ENCODE measurements around the gene HTR1E. TPM values are rescaled to one million over a fixed set of nuclear protein-coding genes. Genes with fewer than 3 reads are reported as not detected.

The HTR1E gene
- total RNA-seq, 1 donor from 2014 or later, result not detected

- H3K4me3 ChIP-seq, result no peak overlapping the region
- no peak for DNase-seq
- H3K27me3 ChIP-seq (ENCODE audit: low read depth), result no peaks in the 10 kb centered on the region
- ATAC-seq, result no peak
- no peak for TF ChIP-seq CTCF (IDR thresholded peaks at IDR 0.05)
- H3K9me3 ChIP-seq, result no peaks in the 10 kb centered on the region
- H3K27ac ChIP-seq, result no peak overlapping the region
- H3K36me3 ChIP-seq, result no peaks in the 10 kb centered on the region
- no peaks in the 10 kb centered on the region for H3K4me1 ChIP-seq
- intact Hi-C loops (cut with DNase I), result no loop called here
These were observed 89.7 kb downstream of the HTR1E start for GRCh38 chr6:87027021-87027420.

GRCh38 chr6:87029711-87030314, 92.5 kb downstream of the HTR1E start:
- Histone ChIP-seq H3K27me3 (ENCODE audit: low read depth) (no peaks in the 10 kb centered on the region), H3K4me1 (no peaks in the 10 kb centered on the region), H3K9me3 (no peaks in the 10 kb centered on the region), H3K36me3 (no peaks in the 10 kb centered on the region), H3K27ac (no peak overlapping the region), H3K4me3 (no peak overlapping the region)
- intact Hi-C loops (cut with DNase I), result no loop called here
- peak; percentile 43 for TF ChIP-seq CTCF (IDR thresholded peaks at IDR 0.05)
- ATAC-seq, result no peak
- DNase-seq, result no peak

GRCh38 chr6:87040729-87041128, 103.4 kb downstream of the HTR1E start:
- H3K36me3 ChIP-seq, result no peaks in the 10 kb centered on the region
- no peak overlapping the region for H3K4me3 ChIP-seq
- ATAC-seq, result no peak
- no peak overlapping the region for H3K27ac ChIP-seq
- TF ChIP-seq CTCF (IDR thresholded peaks at IDR 0.05), result no peak
- no peak for DNase-seq
- no peaks in the 10 kb centered on the region for H3K4me1 ChIP-seq
- H3K9me3 ChIP-seq, result no peaks in the 10 kb centered on the region
- intact Hi-C loops (cut with DNase I), result no loop called here
- no peaks in the 10 kb centered on the region for H3K27me3 ChIP-seq (ENCODE audit: low read depth)

GRCh38 chr6:87045521-87046075, 108.3 kb downstream of the HTR1E start:
- H3K4me1 ChIP-seq, result no peaks in the 10 kb centered on the region
- H3K36me3 ChIP-seq, result no peaks in the 10 kb centered on the region
- no peak overlapping the region for H3K4me3 ChIP-seq
- TF ChIP-seq CTCF (IDR thresholded peaks at IDR 0.05), result no peak
- no peak overlapping the region for H3K27ac ChIP-seq
- H3K27me3 ChIP-seq (ENCODE audit: low read depth), result no peaks in the 10 kb centered on the region
- ATAC-seq, result no peak
- no peak for DNase-seq
- H3K9me3 ChIP-seq, result no peaks in the 10 kb centered on the region
- intact Hi-C loops (cut with DNase I), result no loop called here

- Histone ChIP-seq H3K36me3 (no peaks in the 10 kb centered on the region), H3K4me1 (no peaks in the 10 kb centered on the region), H3K4me3 (no peak overlapping the region), H3K27me3 (ENCODE audit: low read depth) (no peaks in the 10 kb centered on the region), H3K27ac (no peak overlapping the region), H3K9me3 (no peaks in the 10 kb centered on the region)
- intact Hi-C loops (cut with DNase I), result no loop called here
- DNase-seq, result no peak
- ATAC-seq, result no peak
- no peak for TF ChIP-seq CTCF (IDR thresholded peaks at IDR 0.05)
These were observed 112.5 kb downstream of the HTR1E start for GRCh38 chr6:87049779-87050178.
